Endothelial cell of hepatic sinusoid (primary cell): ENCODE results near the gene RPTOR.

Experiments
- in situ Hi-C: cut with HindIII; loops from 2 replicates; pipeline ENCODE4 v1.10.0; 2017; ENCODE audit warnings: low sequenced_read_pairs

RPTOR gene

DNA sequence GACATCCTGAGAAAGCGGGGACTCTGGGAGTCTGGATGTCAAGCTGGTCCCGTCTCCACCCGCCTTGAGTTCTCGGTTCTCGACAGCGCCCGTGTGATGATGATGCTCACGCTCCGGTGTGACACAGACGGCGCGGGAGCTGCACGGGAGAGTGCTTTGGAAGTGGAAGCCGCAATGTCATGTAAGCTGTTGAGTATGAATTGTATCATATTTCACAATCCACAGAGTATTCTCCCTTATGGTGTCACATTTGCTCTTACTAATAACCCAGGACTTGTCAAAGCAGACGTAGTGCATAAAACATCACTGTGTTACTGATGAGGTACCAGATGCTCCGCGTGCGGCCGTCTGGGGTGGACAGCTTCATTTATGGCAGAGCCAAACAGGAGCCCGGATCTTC is 229.5 kb downstream of the RPTOR start:
- in situ Hi-C loops, result no loop called here

DNA sequence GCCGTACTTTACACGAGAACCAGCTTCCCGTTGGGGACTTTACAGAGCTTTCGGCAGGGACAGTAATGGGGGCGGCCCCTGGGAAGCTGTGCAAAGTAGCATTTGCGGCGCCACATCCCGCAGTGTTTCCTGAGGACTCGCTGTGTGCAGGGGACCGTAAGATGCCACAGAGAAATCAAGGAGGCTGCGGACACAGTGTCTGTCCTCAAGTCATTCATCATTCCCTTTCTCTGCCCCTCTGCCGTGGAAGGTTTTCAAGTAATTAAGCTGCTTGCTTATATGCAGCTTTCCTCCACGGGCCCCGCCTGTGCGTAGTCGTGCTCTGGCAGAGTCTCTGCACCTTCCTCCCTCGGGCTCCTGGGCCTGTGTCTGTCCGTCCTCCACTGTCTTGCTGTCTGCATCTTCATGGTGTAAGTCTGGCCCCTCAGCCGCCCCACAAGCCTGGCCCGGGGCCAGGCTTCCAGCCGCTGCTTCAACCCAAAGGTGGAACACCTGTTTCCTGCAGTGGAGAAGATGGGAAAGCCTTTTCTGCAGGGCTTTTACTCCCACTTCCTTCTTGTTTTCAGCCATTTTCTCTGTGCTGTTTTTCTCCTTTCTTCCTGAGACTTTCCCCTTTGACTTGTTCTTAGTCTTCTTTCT is 230.1 kb downstream of the RPTOR start:
- in situ Hi-C loops, result no loop called here

GRCh38 chr17:80775863-80776262 is 231.2 kb downstream of the RPTOR start:
- in situ Hi-C loops, result no loop called here

DNA sequence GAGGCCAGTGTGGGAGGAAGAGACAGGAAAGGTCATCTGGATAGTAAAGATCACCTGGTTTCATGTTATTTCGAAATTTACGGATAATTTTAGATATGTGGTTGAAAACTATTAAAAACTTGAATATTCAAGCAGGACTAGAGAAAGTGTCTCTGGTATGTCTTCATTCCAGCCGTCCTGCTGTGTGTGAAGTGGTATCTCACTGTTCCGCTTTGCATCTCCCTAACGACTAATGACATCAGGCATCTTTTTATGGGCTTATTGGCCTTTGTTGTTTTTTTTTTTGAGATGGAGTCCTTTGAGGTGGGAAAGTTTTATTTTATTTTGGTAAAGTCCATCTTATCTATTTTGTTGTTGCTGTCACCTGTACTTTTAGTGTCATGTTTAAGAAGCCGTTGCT is 232.6 kb downstream of the RPTOR start:
- in situ Hi-C loops, result no loop called here

DNA sequence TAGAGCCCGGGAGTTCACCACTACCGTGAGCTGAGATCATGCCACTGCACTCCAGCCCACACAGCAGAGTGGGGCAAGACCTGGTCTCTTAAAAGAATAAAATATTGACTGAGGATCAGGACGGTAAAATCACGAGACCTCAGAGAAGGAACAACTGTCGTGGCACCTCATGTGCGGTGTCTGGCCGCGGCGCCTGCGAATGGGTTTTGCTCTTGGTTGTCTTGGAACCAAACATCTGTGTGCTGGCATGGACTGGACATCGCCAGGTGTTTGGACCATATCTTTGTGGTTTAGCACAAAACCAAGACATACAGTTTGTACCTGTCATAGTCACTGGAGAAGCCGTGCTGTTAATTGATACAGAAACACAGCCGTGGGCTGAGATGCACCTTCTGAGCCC is 234.1 kb downstream of the RPTOR start:
- in situ Hi-C loops, result no loop called here

- in situ Hi-C loops, result no loop called here
Measured at GRCh38 chr17:80779336-80779735, 234.7 kb downstream of the RPTOR start.

GRCh38 chr17:80779961-80780380 is 235.3 kb downstream of the RPTOR start:
- in situ Hi-C loops, result no loop called here

- in situ Hi-C loops, result no loop called here
Measured at GRCh38 chr17:80780381-80781198, 236.0 kb downstream of the RPTOR start.

DNA sequence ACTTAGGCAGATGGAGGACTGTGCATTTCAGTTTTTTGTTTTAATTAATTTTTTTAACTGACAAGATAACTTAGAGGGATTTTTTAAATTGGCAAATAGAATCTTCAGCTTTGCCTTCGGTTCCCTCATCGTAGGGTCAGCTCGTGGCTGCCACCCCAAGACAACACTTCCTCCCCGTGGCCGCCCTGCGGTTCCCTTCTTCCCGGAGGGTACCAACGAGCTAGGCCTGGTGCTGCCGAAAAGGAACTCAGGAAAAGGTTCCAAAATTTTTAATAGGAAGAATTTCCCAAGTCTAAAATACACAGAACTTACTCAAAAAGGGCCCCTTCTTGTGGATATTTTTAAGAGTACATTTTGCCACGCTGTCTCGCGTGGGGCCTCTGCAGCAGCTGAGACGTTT is 236.6 kb downstream of the RPTOR start:
- in situ Hi-C loops, result no loop called here

DNA sequence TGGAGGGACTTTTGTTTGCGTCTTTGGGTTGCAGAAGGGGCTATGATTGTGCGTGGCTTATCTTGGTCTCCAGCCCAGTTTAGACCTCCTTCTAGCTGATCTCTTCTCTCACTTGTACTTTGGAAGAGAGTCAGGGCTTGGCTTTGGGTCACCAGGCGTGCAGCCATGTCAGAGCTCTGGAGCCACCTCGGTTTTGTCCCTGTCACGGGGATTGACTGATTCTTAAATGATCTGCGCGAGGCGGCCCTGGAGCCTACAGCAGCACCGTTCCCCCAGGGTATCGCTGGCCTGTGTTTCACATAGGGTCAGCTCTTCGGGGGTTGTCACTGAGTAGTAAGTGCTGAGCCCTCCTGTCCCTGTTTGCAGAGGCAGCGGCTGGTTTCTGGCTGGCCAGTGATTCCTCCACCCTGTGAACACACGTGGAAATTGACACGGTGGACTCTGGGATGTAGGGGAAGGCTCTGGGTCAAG is 237.2 kb downstream of the RPTOR start:
- in situ Hi-C loops, result no loop called here

GRCh38 chr17:80782536-80783427 is 238.1 kb downstream of the RPTOR start:
- in situ Hi-C loops, result no loop called here

- in situ Hi-C loops, result no loop called here
Measured at GRCh38 chr17:80783486-80783885, 238.8 kb downstream of the RPTOR start.

GRCh38 chr17:80783971-80784370 is 239.3 kb downstream of the RPTOR start:
- in situ Hi-C loops, result no loop called here

DNA sequence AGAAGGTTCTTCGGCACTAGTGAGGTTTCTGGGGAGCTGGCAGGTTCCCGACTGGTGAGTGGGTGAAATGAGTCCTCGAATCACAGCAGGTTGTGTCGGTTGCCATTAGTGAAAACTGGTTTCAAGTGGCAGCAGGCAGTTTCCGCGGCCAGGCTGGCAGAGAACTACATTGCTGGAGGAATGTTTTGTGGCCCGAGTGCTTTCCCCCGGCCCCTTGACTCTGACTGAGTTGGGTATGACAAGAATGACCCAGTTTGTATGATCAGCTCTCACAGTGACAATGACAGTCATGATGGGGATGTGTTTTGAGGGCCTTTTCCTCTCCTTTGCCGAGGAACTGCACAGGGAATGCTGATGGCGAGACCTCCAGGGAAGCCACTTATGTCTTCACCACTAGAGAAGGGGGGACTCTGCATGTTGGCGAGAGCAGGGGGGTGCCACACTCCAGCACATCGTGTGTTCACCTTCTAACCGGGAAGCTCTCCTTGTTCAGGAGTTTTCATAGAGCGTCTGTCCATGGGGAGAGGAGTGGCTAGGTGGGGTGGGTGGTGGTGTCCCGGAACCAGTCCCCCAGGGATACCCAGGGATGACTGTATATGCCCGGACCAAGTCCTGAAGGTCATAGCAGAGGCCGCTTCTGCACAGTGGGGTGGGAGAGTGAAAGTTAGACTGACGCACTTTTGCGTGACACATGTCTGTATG is 241.0 kb downstream of the RPTOR start:
- in situ Hi-C loops, result no loop called here

GRCh38 chr17:80786470-80786869 is 241.8 kb downstream of the RPTOR start:
- in situ Hi-C loops, result no loop called here

DNA sequence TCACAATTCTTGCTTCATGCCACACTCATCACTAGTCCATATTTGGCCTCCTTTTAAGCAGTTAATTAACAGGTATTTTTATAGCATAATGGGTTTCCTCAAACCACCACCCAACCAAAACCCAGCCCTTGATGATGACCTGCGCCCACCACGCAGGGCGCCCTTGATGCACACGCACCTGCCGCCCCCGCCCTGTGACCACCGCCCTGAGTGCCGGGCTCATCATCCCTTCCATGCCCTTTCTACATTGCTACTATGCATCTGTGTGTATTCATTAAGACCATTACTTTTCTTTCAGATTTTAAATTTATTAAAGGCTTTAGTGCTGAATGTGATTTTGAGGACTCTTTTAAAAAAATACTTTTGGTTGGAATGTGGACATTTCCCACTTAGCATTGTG is 242.2 kb downstream of the RPTOR start:
- in situ Hi-C loops, result no loop called here

DNA sequence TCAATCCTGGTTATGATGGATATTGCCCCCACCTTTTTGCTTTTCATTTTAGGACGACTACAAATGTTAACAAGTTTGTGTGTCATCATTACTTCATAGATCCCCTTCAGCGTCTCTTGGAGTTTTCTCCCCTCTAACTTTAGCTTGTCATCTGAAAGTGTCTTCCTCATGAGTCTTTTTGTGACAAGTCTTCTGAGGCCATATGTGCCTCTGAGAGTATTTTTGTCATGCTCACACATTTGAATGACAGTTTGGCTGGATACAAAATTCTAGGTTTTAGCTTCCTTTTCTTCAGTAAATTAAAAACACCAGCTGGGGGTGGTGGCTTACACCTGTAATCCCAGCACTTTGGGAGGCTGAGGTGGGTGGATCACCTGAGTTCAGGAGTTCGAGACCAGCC is 243.2 kb downstream of the RPTOR start:
- in situ Hi-C loops, result no loop called here

- in situ Hi-C loops, result no loop called here
Measured at GRCh38 chr17:80789356-80789902, 244.8 kb downstream of the RPTOR start.

DNA sequence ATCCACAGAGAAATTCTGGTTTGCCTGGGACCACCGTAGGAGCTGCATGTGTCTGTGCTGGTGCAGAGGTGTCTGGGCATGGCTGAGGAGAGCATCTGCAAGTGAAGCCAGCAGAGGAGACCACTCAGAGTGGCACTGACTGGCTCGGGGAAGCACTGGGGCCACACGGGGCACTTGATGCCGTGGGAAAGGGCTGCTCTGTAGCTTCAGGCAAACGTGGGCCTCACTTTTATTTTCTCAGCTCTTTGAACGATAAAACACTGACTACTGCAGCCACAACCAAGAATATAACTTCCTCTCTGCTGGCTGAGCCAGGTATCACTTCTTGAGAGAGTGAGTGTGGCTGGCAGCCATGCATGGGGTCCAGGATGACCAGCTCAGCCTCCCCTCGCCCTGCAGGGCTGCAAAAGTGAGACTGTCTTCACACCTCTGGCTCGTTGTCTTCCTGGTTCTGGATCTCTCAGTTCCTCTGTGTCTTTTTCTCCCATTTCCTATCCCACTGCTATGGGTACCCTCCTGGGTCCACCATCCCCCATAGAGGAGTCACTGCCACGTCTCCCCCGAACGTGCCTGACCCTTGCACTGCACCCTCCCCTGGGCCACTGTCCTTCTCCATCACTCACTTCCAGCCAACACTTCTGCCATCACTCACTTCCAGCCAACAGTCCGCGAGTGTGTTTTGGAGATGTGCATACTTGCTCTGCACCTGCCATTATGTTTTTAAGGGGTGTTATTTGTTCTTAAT is 245.6 kb downstream of the RPTOR start:
- in situ Hi-C loops, result no loop called here
